ENCODE measurements around the gene GRB10.

The GRB10 gene

DNA sequence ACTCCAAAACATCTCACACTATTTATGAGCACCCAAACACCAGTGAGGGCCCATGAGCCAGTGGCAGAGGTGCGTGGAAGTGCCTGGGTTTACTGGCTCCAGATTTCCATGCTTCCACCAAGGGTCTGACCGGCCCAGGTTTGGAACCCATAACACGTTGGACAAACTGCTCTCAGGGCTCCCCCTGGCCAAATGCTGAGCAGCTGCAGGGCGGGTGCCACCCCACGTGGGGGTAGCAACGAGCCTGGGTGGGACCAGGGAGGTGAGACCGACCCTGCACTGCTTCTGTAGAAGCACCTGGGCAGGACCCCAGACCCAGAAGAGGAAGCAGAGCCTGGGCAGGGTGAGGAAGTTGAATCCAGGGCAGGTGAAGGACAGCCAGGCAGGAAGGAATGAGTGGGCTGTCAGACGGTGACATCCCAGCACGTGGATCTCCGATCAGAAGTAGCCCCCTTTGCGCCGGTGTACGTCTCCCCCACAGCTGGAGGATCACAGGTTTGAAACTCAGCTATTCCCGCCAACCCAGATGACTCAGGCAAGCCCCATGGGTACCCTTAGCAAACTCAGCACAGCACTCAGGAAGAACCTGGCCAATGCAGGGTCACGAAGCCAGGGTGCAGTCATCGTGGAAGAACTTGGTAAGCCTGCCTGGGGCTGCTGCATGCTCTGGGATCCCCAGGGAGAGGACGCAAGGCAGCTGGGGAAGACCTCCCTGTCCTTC is 117.1 kb downstream of the GRB10 start:
- DNase-seq: no peak

DNA sequence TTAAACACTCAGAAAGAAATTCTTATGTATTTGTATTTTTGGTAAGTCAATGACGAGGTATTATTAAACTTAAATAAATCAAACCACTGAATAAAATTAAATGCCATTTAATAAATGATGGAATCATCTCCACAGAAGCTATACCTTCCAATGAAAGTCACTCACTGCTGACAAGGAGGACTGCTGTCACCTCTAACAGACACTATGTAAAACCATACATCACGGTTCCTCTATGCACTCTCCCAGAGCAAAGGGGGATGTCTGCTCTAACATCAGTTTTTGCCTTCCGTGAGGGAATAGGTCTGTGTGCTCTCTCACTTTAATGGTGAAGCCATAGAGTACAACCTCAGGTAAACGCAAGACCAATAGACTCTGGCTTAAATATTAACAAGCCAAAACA is 117.8 kb downstream of the GRB10 start:
- no peak for DNase-seq

DNA sequence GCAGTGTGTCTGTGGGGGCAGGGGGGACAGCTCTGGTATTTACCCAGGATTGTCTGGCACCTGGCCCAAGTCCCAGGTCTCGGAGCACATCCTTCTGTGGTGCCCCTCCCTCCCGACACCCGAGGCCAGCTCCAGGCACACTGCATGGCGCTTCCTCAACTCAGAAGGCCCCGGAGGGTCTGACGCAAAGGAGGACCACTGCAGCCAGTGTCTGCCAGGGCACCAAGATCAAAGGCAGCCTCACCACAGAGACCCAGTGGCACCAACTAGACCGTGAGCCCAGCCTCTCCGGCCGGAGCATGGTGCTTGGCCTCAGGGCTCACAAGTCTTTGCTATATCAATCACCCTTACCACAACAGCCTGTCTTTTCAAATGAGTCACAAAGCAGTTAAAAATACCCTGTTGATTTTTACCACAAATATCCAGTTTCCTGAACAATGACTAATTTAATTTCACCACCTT is 118.2 kb downstream of the GRB10 start:
- DNase-seq: no peak

DNA sequence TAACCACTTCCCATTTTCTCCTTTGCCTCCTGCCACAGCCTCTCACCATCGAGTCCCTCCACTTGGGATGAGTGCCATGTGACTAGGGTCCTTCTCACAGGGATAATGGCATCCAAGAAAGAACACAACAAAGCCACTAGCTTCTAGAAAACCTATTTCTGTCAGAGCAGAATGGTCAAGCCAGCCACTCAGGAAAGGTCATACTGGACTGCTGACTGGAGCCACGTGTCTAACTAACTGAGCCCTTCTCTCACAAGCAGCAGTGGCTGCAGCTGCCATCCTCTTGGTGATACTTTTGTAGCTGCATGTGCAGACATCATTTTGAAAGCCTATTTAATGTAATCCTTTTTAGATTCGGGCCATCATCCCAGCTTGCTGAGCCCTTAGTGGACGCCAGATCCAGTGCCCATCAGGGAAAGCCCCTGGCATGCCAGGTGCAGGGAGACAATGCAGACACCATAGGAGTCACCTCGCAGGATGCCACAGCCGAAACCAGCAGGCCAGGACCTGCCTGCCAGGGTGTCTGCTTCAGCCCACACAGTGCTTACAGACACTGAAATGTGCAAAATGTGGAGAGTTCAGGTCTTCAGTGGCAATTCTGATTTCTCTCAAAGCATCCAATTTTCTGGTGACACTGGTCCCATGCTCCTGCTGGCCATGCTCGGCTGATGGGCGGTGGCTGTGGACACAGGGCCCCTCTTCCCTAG is 119.1 kb downstream of the GRB10 start:
- no peak for DNase-seq

DNA sequence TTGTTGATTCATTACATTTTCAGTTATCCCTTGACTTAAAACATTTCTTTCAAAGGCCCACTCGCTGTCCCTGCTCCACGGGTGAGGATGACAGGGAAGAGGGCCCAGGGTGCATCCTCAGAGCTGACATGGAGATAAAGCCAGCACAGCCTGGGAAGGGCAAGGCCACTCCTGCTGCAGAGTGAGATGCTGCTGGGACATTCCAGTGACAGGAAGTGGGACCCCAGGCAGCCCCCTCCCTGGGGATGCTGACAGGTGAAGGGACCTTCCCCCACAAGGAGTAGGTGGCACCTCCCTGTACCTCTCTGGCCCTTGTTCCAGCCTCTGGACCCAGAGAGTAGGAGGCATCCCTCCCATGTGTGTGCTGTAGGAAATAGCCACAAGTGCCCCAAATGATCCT is 119.7 kb downstream of the GRB10 start:
- DNase-seq: no peak

DNA sequence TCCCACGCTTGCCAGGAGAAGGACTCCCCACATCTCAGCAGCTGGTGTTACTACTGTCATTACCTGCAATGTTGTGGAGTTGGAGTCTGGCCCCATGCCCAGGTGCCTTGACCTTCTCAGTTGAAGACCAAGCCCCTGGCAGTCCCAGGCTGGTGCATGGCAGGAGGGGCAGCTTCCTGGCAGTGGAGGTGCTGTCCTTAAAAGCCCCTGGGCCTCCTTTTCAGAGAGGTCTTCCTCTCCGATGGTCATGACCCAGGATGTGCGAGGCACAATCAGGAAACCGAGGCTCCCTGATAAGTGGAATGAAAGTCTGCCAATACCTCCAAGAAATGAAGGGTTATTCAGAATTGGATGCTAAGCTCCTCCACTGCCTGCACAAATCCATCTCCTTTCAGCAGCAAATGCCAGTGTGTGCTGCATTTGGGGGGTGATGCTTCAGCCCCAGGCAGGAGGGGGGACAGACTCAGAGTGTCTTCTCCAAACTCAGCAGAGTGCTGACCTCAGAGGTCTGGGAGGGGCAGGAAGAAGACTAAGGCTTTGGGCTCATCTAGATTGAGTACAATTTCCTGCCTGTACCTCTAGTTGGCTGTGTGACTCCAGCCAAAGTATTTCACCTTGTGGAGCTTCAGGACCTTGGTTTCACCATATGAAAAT is 120.5 kb downstream of the GRB10 start:
- DNase-seq: no peak

DNA sequence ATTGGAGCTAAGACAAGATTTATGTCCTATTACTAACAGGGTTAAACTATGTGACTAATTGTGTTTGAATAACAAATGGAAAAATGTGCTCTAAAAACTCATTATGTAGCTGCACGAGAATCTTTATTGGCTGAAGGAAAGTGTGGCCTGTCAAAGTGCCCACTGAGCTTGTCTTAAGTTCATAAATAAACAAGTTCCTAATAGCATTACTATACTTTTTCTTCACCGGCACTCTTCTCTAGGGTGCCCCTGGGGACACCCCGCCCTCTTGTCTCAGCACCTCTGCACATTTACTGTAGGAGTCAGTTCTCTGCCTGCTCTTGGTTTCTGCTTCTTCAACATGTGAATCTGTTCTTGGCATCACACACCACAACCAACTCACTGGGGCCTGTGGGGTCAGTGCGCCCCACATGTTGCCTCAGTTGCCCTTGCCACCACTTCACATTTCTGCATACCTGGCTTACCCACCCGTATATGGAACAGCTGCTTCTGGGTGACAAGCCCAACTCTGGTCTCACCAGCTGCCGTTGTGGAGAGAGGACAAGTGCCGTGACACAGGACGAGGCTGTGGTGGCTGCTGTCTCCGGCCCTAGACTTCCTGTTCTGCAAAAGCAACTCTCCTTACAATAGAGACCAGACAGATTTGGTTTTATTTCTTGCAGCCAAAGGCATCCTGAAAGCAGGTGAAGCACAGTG is 121.2 kb downstream of the GRB10 start:
- DNase-seq: no peak

DNA sequence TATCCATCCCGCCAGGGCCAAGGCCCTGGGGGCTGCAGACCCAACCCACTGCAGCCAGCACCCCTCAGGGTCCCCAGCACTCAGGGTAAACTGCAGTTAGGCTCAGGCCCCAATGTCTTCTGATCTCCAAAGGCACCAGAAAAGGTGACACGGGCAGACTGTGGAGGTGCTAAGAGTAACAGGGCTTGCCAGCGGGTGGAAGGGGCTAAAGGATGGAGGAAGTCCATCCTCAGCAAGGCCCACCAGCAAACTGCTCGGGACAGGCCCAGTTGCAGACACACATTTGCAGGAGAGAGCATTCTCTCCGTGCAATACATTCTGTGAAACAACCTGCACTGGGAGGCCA is 121.9 kb downstream of the GRB10 start:
- DNase-seq: no peak

DNA sequence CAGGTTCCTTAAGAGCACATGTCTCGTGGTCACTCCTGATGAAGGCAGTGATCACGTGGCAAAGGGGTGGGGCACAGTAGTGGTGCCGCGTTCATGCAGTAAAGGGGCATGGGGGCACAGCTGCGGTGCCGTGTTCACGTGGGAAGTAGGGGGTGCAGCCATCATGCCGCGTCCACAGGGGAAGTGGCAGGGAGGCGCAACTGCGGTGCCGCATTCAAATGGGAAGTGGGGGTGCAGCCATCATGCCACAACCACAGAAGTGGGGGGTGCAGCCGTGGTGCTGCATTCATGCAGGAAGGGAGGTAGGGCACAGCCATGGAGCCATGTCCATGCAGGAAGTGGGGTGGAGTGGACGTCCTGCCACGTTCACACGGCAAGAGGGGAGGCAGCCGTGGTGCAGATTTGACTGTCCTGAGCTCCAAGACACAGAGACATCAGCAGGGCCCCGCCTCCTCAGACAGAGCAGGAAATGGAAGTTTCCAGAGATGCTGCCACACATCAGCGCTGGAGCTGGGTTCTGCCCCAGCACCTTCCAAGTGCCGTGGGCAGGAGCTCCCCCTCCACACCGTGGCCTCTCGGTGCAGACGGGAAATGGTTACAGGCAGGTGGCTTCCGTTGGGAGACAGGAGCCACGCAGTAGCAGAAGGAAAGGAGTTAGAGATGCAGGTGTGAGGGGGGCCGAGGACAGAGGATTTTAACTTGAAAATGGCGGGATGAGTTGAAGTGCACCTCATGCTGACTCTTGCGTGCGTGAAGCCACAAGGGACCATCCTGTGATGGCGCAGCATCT is 122.5 kb downstream of the GRB10 start:
- DNase-seq: no peak

DNA sequence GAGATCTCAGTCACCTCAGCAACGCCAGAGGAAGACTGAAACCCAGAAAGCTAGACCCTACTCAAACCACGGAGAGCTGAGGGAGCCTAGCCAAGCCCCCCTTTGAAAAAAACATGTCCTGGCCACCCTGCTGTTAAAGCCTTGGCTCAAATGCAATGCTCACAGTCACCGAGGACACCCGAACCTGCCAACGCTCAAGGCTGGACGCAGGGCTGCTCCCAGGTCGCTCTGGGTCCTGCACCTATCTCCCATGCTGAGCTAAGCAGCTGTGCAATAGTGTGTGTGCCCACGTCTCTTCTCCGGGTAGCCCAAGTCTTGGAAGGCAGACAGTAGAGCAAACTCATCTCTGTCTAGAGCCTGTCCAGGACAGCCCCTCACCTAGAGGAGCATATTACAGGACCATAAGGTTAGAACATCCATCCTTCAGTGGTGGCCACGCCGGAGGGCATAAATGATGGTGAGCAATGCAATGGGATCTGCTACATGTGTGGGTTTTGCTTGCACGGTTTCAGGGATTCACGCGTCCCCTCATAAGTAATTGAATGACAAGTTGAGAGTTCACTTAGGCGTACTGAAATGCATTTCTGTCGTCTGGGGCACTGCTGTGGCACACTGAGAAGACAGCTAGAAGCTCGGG is 123.2 kb downstream of the GRB10 start:
- no peak for DNase-seq

DNA sequence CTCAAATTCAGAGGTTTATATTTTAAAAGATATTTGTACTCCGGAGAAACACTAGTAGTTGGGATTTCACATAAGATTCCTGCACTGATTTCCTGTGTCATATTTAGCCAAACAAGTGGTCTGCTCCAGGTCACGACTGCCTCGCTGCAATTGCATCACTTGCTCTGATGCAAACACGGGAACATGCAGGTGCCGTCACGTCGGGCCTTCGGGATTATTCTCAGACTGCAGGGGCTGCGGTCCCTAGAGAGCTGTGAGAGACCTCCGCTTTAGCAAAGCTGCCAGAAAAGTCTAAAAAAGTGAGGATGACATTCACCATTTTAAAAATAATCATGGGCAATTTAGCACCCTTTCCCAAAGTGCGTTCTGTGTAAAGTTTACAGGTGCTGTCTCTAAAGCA is 124.0 kb downstream of the GRB10 start:
- DNase-seq: no peak

DNA sequence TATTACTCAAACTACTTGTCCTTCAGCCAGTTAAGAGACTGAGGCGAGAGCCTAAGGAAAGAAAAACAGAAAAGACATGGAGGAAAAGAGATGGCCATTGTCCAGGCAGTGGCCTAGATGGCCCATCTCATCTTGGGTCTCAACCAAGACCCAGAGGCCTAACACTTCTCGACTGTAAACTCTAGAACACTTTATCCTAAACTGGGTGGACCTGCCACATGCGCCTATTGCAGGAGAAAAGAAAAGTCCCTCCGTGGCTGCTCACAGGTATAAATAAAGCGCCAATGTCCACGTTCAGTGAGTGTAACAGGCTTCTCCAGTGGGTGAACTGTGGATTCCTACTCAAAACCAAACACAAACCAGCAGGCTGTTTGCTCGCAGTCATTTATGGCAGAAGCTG is 124.8 kb downstream of the GRB10 start:
- DNase-seq: no peak

DNA sequence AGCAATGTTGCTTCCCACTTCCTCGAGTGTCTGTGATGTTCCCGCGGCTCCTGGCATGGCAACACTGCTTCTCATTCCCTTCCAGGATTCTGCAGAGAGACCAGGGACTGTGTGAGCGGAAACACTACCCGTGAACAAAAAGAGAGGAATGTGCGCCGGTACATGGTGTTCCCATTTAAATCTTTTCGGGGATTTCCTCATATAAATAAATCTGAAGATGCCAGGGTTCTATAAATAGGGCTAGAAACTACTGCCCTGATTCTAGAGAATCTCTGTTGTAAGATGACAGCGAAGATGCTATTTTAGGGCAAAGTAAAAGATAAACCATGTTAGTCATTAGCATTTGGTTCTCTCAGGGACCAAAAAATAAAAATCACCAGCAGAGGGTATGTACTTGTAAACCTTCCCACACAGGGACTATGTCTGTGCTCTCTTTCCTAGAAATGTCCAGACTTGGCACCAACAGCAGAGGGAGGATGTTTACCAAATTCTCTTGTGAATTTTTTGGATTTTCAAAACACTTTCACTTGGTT is 125.3 kb downstream of the GRB10 start:
- no peak for DNase-seq

DNA sequence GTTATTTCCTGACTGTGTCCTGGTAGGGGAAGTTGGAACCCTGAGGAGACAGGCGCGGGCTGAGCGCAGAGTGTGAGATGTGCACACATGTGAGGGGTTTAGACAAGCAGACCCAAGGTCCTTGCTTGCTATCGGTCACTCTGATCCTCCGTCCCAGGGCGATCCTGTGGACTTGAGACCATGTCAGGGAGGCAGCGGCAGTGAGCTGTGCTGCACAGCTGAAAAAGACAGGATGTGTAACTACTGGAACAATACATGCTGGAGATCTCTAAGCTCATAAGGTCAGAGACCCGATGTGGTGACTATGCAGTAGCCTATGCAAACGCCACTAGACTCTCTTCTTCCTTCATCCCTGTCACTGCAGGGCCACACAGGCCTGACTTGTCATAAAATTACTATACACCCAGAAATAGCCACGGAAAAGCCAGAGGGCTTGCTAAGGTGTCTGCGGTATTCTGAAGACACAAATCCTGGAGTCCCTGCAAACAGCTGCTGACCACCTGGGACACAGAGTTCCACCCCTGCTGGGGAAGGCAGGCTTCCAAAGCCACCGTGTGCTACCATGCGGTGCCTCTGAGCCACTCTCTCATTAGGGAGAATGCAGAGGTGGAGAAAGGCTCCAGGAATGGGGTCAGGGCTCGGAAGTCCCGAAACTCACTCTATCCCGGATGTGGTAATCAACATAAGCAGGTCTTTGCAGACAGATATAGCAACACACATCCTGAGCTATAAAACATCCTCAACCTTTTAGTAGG is 126.4 kb downstream of the GRB10 start:
- DNase-seq: no peak

DNA sequence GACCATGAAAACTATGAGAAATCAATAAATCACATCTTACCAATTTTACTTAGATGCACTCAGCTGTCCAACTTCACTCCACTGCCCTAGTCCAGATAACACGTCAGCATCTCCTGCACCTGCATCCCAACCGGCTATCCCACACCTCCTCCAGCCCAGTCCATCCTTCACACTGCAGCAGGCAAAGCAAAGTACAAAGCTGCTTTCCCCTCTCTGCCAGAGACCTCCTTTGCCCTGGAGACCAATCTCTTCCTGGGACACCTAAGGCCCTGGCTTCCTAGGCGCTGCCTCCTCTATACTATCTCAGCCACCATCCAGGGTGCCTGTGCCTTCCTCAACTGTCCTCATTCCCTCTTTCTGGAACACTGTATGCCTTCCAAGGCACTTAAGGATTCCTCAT is 127.2 kb downstream of the GRB10 start:
- no peak for DNase-seq

DNA sequence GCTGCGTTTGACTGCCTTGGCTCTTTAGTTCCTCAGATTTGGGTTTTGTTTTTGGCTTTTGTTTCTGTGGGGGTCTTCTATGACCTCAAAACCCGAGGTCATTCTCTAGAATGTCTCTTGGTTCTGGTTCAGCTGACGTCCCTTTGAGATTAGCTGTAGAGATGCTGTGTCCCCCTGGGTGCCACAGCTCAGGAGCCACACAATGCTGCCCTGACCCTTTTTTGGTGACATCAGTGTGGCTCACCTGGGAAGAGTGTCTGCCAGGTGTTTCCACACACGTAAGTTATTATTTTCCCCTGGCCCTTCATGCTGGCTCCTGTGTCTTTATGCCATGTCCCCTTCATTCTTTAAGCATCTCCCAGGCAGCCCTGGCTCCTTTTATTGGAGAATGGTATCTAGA is 127.7 kb downstream of the GRB10 start:
- no peak for DNase-seq

DNA sequence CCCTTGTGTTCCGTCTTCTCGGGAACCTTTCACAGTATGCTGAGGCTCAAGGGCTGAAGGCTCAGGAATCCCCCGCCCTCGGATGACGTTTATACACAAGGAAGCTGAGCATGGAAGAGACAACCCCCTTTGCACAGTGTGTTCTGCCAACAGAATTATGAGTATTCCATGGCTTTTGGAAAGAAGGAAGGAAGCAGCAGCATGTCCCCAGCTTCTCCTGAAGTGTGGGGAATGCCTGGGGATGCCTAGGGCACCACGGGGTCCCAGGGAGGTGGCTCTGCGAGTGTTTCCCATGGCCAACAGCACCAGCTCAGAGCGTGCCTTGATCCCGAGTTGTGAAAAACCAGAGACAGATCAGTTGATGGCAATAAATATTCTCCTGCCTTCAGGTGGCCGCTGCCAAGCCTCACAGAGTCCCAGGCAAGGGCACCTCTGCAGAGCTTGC is 128.7 kb downstream of the GRB10 start:
- no peak for DNase-seq

DNA sequence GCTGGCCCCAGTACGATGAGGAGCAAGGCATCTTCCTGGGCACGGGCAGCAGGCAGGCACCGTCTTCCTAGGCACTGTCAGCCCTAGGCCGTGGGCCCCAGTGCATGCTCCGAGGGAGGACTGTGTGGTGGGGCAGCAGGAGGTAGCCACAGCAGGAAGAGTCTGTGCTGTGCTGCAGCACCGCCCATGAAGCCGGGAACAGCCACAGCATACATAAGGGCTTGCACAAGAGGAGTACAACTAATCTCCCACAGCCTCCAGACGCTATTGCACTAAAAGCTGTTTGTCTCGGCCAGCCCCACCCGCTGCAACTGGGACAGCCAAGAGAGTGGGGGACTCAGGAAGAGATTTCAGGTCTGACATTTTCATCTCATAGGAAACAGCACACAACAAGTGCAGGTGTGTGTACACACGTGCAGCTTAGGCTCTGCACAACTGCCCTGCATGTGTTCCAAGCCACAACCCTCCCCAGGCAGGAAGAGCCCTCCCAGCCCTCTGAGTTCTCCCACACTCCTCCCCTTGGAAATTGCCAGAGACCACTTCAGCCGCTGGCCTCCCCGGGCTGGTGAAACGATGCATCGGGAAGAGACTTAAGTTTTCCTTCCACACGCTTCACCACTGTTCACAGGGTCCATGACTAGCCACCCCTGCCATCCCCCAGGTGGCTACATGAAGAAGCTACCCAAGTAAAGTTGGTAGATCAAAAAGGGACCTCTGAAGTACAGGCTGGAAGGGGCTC is 129.4 kb downstream of the GRB10 start:
- no peak for DNase-seq

DNA sequence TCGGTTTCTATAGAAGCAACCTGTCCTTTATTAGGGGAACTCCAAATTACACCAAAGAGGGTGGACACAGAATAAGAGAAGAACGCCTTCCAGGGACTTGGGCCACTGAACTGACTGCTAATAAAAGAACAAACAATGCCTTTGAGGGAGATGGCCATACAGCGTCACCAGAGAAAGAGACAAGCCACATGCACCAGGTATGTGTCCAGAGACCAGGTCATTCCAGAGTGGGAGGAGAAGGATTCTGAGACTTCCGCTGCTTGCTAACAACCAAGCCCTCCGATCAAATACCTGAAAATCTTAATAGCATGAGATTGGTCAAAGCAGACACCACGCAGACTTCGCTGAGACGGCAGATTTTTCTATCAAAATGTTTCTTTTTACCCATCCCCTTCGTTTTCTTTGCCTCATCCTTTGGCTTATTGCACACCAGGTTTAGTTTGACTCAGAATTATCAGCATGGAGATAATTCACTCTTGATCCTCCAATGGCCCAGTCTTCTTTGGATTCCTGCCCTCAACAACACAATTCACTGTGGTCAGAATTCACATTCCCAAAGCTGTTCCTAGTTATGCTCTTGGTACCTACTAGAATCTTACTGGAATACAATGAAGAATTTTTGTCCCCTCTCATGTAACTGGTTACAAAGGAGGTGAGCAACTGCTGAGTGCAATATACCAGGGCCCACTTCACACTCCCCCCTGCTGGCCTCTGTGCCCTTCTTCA is 130.1 kb downstream of the GRB10 start:
- DNase-seq: no peak

Data from SW 1271 (cell line).